GM12878 (cell line): Measurements from ENCODE around the gene PSORS1C1. TPM values are rescaled to one million over a fixed set of nuclear protein-coding genes. Genes with fewer than 3 reads are reported as not detected.

ENCODE experiments used
- ATAC-seq: fragments of 200-7000 bp; cut with Tn5 transposase; 3 replicates; pipeline ENCODE4 v1.9.1; 2020; ENCODE audit warnings: mild to moderate bottlenecking, moderate library complexity
- BruUV-seq: library from RNA; stranded (reverse); fragments of 400-500 nt; replicated peaks from 2 replicates; lab custom pipeline; 2021; lab: Mats Ljungman, UMichigan
- CTCF ChIA-PET: fragments of 300-600 bp; sonication (Branson Sonifier 250); formaldehyde crosslinking; extraction: SDS; loops from one replicate; lab custom pipeline; 2021; ENCODE audit warnings: inconsistent platforms; lab: Yijun Ruan, JAX
- POLR2A ChIA-PET: fragments of 350-600 bp; formaldehyde crosslinking; extraction: SDS; loops from one replicate; lab custom pipeline; 2021; ENCODE audit warnings: inconsistent platforms; lab: Charles Lee
- RAD21 ChIA-PET: fragments of 300-600 bp; sonication (Branson Sonifier 250); formaldehyde crosslinking; loops from one replicate; lab custom pipeline; 2023; ENCODE audit warnings: antibody characterized with exemption; ENCODE audit not compliant: unreplicated experiment; lab: Charles Lee
- SMC1A ChIA-PET: fragments of 300-600 bp; sonication (Branson Sonifier 250); formaldehyde crosslinking; loops from one replicate; lab custom pipeline; 2023; ENCODE audit not compliant: unreplicated experiment, uncharacterized antibody; lab: Charles Lee
- DNase-seq: peaks from one replicate; pipeline ENCODE4 v3.0.0-alpha.2; 2011; ENCODE audit warnings: low read depth, low spot score
- FAIRE-seq: peaks from 3 replicates; lab custom pipeline; 2011; peaks lifted over from hg19 to GRCh38; lab: Jason Lieb, UNC
- H2AFZ ChIP-seq: 2 replicates; pipeline ENCODE4 v1.6.0; 2011; ENCODE audit warnings: low read depth, low read length, control low read depth; ENCODE audit not compliant: control insufficient read depth
- H3K27ac ChIP-seq: 2 replicates; pipeline ENCODE4 v1.5.1; 2011; ENCODE audit warnings: control low read depth; ENCODE audit not compliant: control insufficient read depth, insufficient read depth
- H3K27me3 ChIP-seq, 2 experiments: replicated peaks in 1 of 2; 2 replicates each; pipeline versions ENCODE4 v1.6.0 to v1.6.1; 2011; ENCODE audit warnings: low read length in 1 of 2; ENCODE audit not compliant: control insufficient read depth in 2 of 2, insufficient read depth in 2 of 2
- H3K36me3 ChIP-seq, 2 experiments: 2 replicates each; pipeline ENCODE4 v1.5.1; 2011; ENCODE audit warnings: low read length in 1 of 2; ENCODE audit not compliant: control insufficient read depth in 2 of 2, insufficient read depth in 2 of 2
- H3K4me1 ChIP-seq: 2 replicates; pipeline ENCODE4 v1.6.1; 2011; ENCODE audit warnings: mild to moderate bottlenecking, low read length, moderate library complexity, mixed read lengths; ENCODE audit not compliant: control insufficient read depth, insufficient read depth
- H3K4me2 ChIP-seq: 2 replicates; pipeline ENCODE4 v1.6.0; 2011; ENCODE audit warnings: control low read depth; ENCODE audit not compliant: control insufficient read depth, insufficient read depth
- H3K4me3 ChIP-seq: fragments of 200-600 bp; sonication (generic); 2 replicates; pipeline ENCODE4 v1.5.1; 2016
- H3K79me2 ChIP-seq: 2 replicates; pipeline ENCODE4 v1.6.0; 2011; ENCODE audit warnings: low read length; ENCODE audit not compliant: control insufficient read depth, insufficient read depth
- H3K9ac ChIP-seq: 2 replicates; pipeline ENCODE4 v1.8.0; 2011; ENCODE audit warnings: low read length, control low read depth, mixed read lengths; ENCODE audit not compliant: control insufficient read depth, insufficient read depth
- H3K9me3 ChIP-seq: replicated peaks from 3 replicates; pipeline ENCODE4 v1.5.1; 2011; ENCODE audit warnings: mild to moderate bottlenecking, low read length; ENCODE audit not compliant: control insufficient read depth, insufficient read depth
- H4K20me1 ChIP-seq: 2 replicates; pipeline ENCODE4 v1.6.0; 2011; ENCODE audit not compliant: control insufficient read depth, insufficient read depth
- E2F4 ChIP-seq: IDR thresholded peaks from 2 replicates; pipeline ENCODE4 v1.6.1; 2012; ENCODE audit warnings: low read depth, low read length, improper control_type of control experiment
- HDAC6 ChIP-seq: fragments of 200-600 bp; sonication (generic); IDR thresholded peaks from one replicate; pipeline ENCODE4 v1.8.0; 2017; ENCODE audit warnings: antibody characterized with exemption; ENCODE audit not compliant: unreplicated experiment
- KLF5 ChIP-seq: fragments of 450-650 bp; IDR thresholded peaks from 2 replicates; pipeline ENCODE4 v1.6.1; 2014; ENCODE audit warnings: mild to moderate bottlenecking; ENCODE audit not compliant: partially characterized antibody
- NR2C1 ChIP-seq: fragments of 450-650 bp; IDR thresholded peaks from 2 replicates; pipeline ENCODE4 v1.6.1; 2017; ENCODE audit warnings: antibody characterized with exemption, mild to moderate bottlenecking, moderate library complexity
- WGBS: methylation state at CpG from one replicate; pipeline ENCODE4 v1.1.6; 2016; ENCODE audit warnings: low lambda C conversion rate; ENCODE audit not compliant: insufficient replicate concordance, insufficient coverage; ENCODE audit errors: missing lambda C conversion rate; 5-methylcytosine and 5-hydroxymethylcytosine counted together
- in situ Hi-C: fragments of 300-500 bp; cut with MboI; formaldehyde crosslinking; loops from 9 replicates; pipeline ENCODE4 v1.14.3; 2018; ENCODE audit warnings: mixed read lengths
- intact Hi-C: fragments of 100-400 bp; cut with micrococcal nuclease; formaldehyde crosslinking; loops from one replicate; pipeline ENCODE4 v1.14.2; 2022; ENCODE audit not compliant: unreplicated experiment
- polyA plus RNA-seq, 11 experiments: library from polyadenylated mRNA; depleted of rRNA in 4 of 11; unstranded in 6 of 11; stranded (reverse) in 5 of 11; fragments of >200 nt; fragmentation: Nextera tagmentation in 4 of 11; fragmentation: Illumina TruSeq in 1 of 11; extraction: Ambion mirVana in 4 of 11; extraction: Trizol in 1 of 11; gene quantifications; 1 replicate in 1 of 11; 2 replicates in 10 of 11; pipeline versions ENCODE4 v1.2.1 to v1.2.3, GENCODE V29; 2011 to 2016; ENCODE audit warnings: inconsistent platforms in 2 of 11, missing spikeins in 2 of 11, low read depth in 1 of 11
- total RNA-seq, 4 experiments: library from RNA; depleted of rRNA in 3 of 4; stranded (reverse); fragments of >200 nt in 3 of 4; fragmentation: Illumina TruSeq in 1 of 4; extraction: Trizol in 1 of 4; gene quantifications; 2 replicates each; pipeline versions ENCODE4 v1.2.1 to v1.2.3, GENCODE V29; 2013 to 2021
- TF ChIP-seq, protein P1 (sequence below): fragments of 450-650 bp; IDR thresholded peaks from 2 replicates; pipeline ENCODE4 v1.6.1; 2017; ENCODE audit warnings: antibody characterized with exemption, mild to moderate bottlenecking, moderate library complexity

Gene PSORS1C1
- total and polyA plus RNA-seq, 10 of the 15 experiments (the other 5 are each of a cell fraction or from before 2014, with no cell fraction given): 0.13 to 1.00 (median 0.20) TPM; not detected in 5

DNA sequence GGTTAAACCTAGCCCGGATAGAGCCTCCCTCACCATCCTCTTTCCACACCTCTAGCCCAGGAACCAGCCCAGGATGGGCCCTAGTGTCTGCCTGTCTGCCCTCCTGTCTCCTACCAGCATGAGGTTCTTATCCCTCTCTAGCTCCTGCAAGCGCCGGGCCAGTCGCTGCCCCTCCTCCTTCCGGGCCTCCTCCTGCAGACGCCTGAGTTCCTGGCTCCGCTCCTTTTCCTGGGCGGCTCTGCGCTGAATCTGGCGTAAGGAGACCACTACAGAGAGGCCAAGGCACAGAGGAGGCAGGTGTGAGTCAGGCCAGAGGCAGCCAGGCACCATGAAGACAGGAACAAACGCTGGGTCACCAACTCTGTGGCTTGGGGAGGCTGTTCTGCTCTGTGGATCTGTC, 28.5 kb downstream of the PSORS1C1 start (continued):
- TF ChIP-seq, protein P1, sequence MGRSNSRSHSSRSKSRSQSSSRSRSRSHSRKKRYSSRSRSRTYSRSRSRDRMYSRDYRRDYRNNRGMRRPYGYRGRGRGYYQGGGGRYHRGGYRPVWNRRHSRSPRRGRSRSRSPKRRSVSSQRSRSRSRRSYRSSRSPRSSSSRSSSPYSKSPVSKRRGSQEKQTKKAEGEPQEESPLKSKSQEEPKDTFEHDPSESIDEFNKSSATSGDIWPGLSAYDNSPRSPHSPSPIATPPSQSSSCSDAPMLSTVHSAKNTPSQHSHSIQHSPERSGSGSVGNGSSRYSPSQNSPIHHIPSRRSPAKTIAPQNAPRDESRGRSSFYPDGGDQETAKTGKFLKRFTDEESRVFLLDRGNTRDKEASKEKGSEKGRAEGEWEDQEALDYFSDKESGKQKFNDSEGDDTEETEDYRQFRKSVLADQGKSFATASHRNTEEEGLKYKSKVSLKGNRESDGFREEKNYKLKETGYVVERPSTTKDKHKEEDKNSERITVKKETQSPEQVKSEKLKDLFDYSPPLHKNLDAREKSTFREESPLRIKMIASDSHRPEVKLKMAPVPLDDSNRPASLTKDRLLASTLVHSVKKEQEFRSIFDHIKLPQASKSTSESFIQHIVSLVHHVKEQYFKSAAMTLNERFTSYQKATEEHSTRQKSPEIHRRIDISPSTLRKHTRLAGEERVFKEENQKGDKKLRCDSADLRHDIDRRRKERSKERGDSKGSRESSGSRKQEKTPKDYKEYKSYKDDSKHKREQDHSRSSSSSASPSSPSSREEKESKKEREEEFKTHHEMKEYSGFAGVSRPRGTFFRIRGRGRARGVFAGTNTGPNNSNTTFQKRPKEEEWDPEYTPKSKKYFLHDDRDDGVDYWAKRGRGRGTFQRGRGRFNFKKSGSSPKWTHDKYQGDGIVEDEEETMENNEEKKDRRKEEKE: no peak

DNA sequence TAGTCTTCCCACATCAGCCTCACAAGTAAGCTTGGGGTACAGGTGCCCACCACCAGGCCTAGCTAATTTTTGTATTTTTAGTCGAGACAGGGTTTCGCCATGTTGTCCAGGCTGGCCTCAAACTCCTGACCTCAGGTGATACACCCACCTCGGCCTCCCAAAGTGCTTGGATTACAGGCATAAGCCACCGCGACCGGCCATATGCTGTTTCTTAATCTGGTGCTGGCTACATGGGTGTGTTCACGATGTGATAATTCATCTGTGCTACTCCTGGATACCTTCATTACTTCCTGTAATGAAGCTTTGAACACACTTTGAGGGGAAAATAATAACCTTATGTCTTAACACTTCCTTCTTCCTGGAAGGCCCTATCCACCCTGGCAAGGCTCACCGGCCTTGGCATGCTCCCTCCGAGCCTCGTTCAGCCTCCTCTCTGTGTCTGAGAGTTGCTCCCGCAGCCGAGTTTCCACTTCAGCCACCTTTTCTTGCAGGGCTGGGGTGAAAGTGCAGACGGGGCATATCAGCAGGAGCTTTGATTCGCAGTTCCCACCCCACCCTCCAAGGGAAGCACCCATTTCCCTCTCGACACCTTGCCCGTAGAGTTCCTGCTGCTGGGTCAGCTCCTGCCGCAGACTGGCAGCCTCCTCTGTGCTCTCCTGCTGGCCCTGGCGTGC, 29.8 kb downstream of the PSORS1C1 start:
- no peaks in the 10 kb centered on the region for H4K20me1 ChIP-seq
- H3K79me2 ChIP-seq: no peaks in the 10 kb centered on the region
- ChIA-PET POLR2A (no interaction called here), RAD21 (no interaction called here), SMC1A (interaction anchor here (2.0 kb wide), 1 partner anchor 48 kb away, joined by 10 read pairs; no protein-coding TSS in a partner anchor), CTCF (interaction anchor here (1.4 to 22.9 kb wide), 2 partner anchors 49 to 222 kb away, joined by 4 to 326 read pairs; no protein-coding TSS in a partner anchor)
- H3K4me1 ChIP-seq: peaks cover 4% of the 10 kb centered on the region; the same call in 1 of the 2 replicates
- no peaks in the 10 kb centered on the region for H3K27me3 ChIP-seq
- in situ Hi-C loops (no loop called here), intact Hi-C loops (no loop called here)
- H3K4me2 ChIP-seq: no peak overlapping the region
- H3K9ac ChIP-seq: no peak overlapping the region
- H3K36me3 ChIP-seq: peaks cover 0 to 4% of the 10 kb centered on the region in 2 experiments; a peak in 1 of 4 replicates
- no TSS peak for BruUV-seq
- no peak for TF ChIP-seq KLF5
- TF ChIP-seq E2F4: no peak
- no peak for TF ChIP-seq HDAC6
- TF ChIP-seq NR2C1: no peak
- H3K27ac ChIP-seq: no peak overlapping the region
- H2AFZ ChIP-seq: no peak overlapping the region
- FAIRE-seq (no peak), ATAC-seq (no peak), DNase-seq (no peak)
- 93% methylated on average over 17 of the region's 18 CpGs for WGBS
- H3K9me3 ChIP-seq: no peaks in the 10 kb centered on the region
- no peak overlapping the region for H3K4me3 ChIP-seq
